Fibroblast of peridontal ligament (primary cell): Measurements from ENCODE around the gene RASA2.
"Not testable (repeated sequence)": the region's sequence is repeated elsewhere in the genome, so short reads cannot be mapped to it uniquely, and the experiment has no call there.

Experiments used
- DNase-seq: peaks from one replicate; pipeline ENCODE4 v3.0.0-alpha.2; 2010; ENCODE audit errors: extremely low read depth

The RASA2 gene

DNA sequence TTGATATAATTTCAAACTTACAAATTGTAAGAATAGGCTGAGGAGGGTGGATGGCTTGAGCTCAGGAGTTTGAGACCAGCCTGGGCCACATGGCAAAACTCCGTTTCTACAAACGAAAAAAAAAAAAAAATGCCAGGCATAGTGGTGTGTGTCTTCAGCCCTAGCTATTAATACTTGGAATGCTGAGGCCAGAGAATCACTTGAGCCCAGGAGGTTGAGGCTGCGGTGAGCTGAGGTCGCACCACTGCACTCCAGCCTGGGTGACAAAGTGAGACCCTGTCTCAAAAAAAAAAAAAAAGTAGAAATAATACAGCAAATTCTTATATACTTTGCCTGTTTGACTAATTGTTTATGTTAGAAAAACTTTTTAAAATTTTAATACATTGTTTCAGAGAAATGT is 10.8 kb downstream of the RASA2 start:
- not testable (repeated sequence) for DNase-seq

DNA sequence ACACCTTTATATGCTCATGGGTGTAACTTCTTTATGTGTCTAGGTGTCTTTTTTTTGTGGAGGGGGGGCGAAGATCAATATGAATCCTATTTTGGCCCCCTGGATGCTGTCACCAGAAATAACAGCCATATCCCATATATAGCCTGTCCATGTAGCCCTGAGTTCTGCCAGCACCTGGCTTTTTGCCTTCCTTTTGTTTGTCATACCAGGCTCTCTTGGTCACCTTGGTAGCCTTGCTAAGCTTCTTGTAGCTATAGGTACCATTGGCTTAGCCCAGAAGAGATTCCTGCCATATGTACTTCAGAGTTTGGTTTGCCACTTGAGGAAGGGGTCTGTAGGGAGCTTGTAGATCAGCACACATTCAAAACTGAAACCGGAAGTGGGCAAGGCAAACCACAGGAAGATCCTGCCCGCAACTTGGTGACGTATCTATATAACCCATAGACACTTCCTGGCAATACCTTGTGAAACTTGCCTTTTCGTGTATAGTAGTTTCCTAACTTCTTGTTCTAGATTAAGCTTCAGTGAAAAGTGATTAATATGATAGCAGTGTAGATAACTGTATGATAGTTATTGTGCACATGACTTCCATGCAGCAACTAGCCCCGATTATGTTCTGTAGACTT is 11.9 kb downstream of the RASA2 start:
- DNase-seq = no peak

DNA sequence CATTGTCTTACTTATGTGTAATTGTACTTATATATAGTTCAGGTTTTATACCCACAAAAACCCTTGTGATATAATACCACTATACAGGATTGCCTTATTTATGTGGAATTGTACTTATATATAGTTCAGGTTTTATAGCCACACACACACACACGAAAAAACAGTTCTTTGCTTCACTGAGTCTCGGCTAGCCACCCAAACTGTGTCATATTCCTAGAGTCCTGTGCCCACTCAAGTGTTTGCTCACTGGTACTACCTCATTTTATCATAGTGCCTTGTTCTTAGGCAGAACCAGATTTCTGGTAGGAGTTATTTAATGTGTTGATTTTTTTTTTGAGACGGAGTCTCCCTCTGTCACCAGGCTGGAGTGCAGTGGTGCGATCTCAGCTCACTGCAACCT is 12.5 kb downstream of the RASA2 start:
- DNase-seq = no peak

DNA sequence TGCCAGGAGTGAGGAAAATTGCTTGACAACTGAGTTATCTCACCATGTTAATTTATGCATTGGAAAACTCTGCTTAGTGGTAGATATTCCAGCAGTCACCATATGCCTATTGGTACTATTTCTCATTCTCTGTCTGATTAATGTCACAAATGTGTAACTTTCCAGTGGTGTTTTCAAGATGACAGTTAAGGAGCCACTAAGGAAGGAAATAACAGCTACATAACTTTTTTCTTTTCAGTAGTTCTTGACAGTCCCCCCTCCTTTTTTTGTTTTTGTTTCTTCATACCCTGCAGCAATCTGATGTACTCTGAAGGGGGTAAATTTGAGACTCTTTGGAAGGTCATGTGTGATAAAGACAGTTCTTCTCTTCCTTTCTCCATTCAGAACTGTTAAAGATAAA is 13.1 kb downstream of the RASA2 start:
- DNase-seq = no peak

- no peak for DNase-seq
Measured at GRCh38 chr3:141500397-141500796, 13.6 kb downstream of the RASA2 start.

DNA sequence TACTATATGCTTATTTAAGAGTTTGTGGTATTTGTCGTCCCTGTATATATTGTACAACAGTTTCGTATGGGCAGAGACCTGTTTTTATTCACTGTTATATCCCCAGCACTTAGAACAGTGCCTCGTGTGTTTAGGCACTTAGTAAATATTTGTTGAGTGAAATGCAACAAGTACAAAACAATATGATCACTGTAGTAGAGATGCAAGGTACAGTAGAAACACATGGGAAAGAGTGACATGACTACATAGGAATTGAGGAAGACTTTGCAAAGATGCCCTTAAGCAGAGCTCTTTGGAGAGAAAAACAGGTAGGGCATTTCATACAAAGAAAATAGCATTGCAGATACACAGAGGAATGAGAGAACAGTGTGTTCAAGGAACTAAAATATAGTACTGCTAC is 18.3 kb downstream of the RASA2 start:
- DNase-seq = no peak

- no peak for DNase-seq
Measured at GRCh38 chr3:141506071-141506470, 19.2 kb downstream of the RASA2 start.

- no peak for DNase-seq
Measured at GRCh38 chr3:141507392-141508066, 20.7 kb downstream of the RASA2 start.

DNA sequence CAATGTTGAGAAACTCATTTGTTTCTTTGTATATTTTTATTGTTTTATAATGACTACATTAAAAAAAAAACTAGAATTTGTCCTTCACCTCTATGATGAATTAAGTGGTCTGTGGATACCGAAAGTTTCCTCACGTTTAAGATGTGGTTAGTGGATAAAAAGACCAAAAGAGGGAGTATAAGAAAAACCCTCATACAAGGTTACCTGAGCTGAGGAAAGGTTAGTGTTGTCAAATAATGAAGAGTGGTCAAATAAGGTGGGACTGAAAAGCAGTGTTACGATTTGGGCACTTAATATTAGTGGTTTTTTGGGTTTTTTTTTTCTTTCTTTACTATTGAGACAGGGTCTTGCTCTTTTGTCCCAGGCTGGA is 21.2 kb downstream of the RASA2 start:
- DNase-seq = no peak

GRCh38 chr3:141511361-141511760 is 24.5 kb downstream of the RASA2 start:
- no peak for DNase-seq

DNA sequence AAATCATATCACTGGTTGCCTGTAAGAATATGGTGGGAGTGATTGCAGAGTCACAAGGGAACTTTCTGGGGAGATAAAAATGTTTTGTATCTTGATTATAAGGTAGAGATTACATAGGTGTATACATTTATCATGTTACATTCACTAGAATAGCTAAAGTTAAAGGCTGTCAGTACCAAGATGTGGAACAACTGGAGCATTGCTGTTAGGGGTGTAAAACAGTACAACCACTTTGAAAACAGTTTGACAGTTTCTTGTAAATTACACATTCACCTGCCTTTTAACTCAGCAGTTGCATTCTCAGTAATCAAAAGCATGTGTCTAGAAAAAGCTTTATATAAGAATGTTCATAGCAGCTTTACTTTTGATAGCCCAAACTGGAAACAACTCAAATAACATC is 27.6 kb downstream of the RASA2 start:
- no peak for DNase-seq

- DNase-seq = peak; percentile 18
Measured at GRCh38 chr3:141519587-141519986, 32.8 kb downstream of the RASA2 start.

GRCh38 chr3:141521781-141522180 is 35.0 kb downstream of the RASA2 start:
- DNase-seq = no peak

- no peak for DNase-seq
Measured at GRCh38 chr3:141523615-141524375, 37.0 kb downstream of the RASA2 start.

DNA sequence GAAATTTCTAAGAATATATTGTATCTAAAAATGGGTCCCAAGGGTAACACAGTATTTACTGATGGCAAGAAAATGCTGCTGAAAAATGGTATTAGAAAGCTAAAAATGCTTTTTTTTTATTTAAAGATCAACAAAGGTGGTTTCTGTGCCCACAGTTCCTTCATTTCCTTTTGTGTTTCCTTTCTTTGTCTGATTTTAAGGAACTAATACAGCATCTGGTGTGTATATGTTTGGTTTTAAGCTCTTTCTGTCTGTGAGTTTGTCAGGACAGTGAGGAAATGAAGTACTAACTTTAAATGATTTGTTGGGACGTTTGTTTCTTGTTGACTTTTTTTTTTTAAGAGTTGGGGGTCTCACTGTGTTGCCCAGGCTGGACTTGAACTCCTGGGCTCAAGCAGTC is 38.2 kb downstream of the RASA2 start:
- DNase-seq = no peak

DNA sequence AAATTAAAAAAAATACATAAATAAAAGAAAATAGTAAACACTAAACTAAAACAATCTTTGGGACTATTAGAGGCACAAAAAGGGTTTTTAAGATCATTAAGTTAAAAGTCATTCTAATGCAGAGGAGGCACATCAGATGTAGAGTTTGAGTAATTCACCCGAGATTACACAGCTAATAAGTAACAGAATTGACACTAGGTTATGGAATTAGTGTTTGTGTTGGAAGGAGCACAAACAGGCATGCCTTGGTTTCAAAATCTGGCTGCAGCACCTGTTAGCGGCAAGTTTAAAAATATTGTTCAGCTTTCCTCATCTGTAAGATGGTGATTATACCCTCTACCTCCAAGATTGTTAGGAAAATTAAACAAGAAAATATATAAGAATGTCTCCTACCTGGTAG is 39.0 kb downstream of the RASA2 start:
- no peak for DNase-seq

DNA sequence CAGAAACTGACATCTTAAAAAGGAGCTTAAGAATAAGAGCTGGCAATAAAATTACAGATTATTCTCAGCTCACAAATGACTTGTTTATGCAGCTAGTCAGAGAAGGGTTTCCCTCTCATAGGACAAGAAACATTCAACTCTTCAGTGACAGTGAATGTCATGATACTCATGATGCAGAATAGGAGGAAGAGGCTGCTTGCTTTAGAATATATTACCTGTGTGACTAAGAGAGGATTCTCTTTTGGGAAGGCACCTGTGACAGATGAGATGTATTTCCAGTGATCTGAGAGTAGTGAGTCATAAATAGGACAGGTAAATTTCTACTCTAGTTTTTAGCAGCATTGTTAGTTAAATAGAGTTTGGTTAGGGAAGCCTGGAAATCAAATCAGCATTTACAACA is 39.9 kb downstream of the RASA2 start:
- no peak for DNase-seq

DNA sequence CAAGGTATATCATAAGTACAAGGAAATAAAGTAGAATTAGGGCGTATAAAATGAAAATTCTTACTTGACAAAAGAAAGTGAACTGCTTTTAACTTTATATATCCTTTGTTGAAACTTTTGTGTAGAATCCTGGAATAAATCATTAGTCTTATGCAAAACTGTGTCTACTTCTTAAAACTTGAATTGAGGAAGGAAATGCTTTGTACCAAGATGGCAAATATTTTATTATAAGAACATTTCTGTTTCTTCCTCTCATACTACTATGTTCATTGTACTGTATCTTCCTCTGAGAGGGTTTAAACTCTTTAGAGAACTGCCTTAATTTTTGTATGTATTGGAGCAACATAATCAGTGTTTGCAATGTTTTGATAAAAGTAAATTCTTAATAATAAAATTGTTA is 42.0 kb downstream of the RASA2 start:
- DNase-seq = no peak

DNA sequence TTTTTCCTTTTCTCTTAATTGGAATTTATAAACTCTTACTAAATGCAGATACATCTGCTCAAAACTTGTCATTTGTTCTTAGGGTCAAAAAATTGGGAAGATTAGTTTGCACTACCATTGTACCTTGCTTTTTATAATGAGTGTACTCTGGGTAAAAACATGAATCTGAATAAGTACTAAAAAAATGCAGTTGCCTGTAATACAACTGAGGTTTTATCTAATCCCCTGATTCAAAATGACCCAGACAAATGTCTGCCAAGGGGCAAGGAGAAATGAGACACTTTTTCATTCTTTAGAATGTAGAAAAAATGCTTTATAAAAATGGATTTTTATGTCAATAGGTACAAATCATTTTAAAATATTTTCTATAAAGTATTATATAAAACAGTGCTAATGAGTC is 42.4 kb downstream of the RASA2 start:
- no peak for DNase-seq

DNA sequence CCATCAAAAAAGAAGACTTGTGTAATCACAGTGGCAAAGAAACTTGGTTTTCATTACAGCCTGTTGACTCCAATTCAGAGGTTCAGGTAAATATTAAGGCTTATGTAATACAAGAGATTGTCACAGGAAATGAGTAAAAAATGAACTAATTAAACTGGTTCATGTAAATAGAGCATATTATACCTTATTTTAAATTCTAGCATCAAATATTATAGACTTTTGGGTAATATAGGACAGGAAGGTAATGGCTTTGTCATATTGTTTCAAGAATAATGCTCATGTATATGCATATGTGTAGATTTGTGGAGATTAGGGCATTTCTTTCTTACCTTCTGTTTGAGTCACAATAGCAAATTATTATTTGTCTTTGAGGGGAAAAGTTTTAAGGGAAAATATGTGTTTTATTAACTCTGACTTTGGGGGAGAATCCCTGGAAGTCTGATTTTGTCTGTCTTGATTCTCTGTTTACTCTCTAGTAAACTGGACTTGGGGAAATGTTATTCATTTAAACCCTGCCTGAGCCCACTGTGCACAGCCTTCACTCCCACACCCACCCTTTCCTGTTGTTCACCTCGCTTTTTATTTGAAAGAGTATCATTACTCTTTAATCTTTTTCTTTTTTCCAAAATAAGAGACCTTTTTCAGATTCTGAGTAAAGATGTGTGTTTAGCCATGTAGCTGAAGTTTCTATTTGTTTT is 43.0 kb downstream of the RASA2 start:
- no peak for DNase-seq

GRCh38 chr3:141530415-141530768 is 43.6 kb downstream of the RASA2 start:
- peak; percentile 94 for DNase-seq

- no peak for DNase-seq
Measured at GRCh38 chr3:141532609-141533008, 45.8 kb downstream of the RASA2 start.

GRCh38 chr3:141536017-141536416 is 49.2 kb downstream of the RASA2 start:
- DNase-seq = not testable (repeated sequence)
